NCI-H2171 (cell line): ENCODE measurements around the gene CDKAL1.

Experiments used
- DNase-seq: peaks from one replicate; lab custom pipeline; 2025; lab: John Stamatoyannopoulos, UW

CDKAL1 gene

DNA sequence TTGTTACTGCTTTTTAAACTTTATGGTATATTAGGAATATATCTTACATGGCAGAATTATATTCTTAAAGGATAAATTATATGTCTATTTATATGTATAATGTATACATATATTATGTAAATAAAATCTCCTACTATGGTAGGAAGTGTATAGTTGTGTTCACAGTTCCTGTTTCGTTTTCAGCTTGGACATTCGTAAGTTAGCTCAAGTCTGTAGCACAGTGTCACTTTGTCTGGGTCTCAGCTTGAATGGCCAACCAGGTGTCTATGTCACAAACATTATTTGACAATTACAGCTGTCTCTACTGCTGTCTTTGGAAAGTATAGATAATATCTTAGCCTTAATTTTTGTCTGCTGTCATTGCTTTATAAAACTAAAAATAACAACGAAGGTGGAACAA is 303.9 kb downstream of the CDKAL1 start:
- DNase-seq = no peak

DNA sequence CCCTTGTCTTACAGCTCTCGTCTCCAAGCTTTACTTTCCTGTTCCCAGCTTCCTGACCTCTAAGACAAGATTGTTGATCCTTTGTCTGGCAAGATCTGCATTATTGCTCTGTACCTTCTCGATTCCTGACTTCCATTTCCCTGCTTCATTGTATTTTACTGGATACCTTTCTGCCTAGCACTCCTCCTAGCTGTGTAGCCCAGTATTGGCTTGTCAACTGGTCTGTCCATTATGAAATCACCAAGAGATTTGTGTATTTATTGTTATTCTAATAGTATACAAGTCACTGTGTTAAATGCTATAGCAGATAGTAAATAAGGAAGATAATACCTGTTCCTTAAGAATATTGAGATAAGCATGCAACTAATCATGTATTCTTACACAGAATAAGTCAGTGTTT is 305.4 kb downstream of the CDKAL1 start:
- DNase-seq = no peak

DNA sequence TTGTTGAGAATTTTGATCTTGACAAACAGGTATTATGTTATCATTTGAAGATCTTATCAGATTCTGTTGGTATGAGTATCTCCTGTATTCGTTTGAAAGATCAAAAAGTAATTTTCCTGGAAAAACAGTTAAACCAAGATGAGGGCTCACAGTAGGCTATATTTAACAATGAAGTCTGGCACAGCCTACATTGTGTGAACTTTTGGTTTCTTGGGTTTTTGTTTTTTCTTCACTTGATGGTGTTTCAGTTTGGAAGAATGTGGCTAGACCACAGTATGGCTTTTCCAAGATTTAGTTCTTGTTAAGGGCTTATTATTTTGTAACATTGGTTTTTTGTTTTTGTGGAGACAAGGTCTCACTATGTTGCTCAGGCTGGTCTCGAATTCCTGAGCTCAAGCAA is 306.4 kb downstream of the CDKAL1 start:
- no peak for DNase-seq

DNA sequence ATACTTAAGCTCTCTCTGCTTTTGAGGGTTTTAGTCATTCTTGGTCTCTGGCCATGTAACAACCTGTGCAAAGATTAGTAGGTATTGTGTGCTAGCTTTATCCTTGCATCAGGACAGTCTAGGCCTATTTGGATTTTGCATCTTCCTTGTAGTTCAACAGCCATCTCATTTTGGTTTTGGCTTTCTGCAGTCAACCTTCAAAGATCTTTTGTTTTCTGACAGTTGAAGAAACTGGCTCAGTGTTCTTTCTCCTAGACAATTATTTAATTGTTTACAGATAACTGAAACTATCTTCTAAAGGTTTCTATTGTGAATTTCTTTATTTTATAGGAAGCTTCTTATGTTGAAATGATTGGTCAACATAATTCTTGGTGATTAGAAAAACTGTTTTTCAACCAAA is 307.5 kb downstream of the CDKAL1 start:
- no peak for DNase-seq

DNA sequence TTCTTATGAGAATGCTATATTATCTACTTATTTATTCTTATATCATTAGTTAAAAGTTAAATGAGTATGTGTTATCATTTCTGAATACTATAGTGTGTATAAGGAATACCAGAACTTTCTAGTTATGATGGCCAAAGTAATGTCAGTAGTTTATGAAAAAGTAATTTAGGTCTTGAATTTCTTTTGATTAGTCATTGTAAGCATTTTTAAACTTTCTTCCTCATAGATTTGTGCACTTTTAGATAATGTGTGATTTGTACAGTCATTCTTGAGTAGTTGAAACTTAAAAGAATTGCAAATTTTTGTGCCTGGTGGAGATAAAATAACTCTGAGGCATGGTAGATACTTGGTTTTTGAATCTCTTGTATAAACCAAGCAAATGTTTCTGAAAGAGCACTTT is 311.3 kb downstream of the CDKAL1 start:
- no peak for DNase-seq

DNA sequence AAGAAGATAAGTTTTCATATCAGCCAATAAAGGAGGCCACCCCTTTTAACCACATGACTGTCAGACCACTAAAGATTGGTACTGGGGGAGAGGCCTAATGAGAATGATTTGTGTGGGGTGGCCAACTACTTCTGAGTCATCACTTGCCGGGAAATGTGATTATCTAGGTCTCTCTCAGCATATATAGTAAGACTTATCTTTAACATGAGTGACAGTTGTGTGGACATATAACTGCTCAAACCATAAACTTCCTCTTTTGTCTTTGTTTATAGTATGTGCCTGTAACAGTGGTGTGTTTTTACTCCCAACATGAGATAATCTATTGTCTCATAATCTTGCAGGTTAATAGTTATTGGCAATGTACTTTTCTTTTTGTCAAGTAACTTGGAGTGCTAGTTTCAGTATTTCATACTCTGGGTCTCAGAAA is 312.4 kb downstream of the CDKAL1 start:
- DNase-seq = no peak

DNA sequence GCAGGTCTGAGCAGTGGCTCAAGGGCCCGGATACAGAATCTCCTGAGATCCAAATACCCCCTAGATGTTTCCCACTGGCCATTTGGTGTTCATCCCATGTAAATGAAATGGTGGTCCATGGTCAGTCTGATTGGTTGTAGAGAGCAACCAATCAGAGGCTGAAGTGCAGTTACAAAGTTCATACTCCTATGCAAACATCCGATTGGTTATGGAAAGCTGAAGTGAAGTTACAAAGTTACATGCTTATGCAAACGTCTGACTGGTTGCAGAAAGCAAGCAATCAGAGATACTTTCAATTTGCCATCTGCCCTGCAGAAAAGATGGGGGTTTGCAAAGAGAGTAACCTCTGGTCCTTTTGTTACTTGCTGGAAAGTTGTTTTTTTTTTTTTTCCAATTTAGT is 313.6 kb downstream of the CDKAL1 start:
- DNase-seq = no peak

DNA sequence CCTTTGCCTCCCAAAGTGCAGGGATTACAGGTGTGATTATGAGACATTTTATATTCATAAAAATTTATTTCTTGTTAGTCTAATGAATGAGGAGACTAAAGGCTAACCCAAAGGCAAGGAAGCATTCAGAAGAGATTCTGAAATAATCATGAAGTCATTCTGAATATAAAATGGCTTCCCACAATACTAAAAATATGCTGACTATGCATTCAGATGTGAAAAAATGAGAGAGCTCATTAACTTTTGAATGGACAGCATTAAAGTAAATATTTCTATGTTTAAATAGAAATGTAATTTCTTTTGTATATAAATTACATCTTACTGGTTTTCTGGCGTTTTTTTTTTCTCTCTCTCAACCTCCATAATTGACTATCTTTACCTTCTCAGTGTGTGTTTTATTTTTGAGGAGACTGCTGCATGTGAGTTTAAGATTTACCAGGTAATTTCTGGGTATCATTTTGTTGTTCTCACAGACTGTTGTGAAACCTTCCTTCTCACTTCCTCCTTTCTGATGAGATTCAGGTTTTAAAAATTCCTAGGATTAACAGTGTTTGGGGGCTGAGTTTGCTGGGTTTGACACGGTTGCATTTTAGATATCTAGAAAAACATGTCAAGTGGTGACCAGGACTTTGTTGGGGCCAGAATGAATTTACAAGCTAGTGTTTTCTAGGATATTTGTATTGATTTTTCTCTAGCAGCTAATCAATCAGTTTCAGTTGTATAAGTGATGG is 316.6 kb downstream of the CDKAL1 start:
- no peak for DNase-seq

DNA sequence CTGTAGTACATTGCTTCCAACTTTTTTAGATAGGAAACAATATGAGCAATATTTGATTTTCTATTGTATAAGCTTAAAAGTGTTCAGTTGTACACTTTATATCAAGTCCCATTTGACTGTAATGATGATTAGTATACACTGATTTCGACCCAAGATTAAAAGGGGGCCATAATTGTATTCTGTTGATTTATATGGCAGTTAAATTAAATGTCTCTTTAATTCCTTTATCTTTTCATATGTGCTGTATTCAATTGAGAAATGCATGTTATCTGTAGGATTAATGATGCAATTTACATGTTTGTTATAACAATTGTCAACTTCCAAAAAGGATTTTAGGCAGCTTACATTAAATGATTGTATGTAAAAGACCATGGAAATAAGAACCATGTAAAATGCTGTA is 317.5 kb downstream of the CDKAL1 start:
- no peak for DNase-seq

DNA sequence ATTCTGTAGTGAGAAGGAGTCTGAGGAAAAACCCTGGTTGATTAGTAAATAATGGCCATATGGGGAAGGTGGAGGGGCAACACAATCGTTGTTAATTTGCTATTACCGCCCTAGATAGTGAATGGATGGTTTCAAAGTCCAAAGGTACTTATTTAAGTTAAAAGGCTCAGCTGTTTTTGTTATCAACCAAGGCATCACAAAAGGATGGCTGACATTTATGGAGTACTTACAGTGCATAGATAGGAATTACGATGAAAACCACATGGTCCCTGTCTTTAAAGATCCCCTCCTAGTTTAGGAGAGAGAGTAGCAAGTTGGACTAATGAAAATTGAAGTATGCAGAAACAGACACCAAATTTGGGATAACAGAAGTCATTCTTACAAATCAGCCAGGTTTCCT is 319.6 kb downstream of the CDKAL1 start:
- no peak for DNase-seq

DNA sequence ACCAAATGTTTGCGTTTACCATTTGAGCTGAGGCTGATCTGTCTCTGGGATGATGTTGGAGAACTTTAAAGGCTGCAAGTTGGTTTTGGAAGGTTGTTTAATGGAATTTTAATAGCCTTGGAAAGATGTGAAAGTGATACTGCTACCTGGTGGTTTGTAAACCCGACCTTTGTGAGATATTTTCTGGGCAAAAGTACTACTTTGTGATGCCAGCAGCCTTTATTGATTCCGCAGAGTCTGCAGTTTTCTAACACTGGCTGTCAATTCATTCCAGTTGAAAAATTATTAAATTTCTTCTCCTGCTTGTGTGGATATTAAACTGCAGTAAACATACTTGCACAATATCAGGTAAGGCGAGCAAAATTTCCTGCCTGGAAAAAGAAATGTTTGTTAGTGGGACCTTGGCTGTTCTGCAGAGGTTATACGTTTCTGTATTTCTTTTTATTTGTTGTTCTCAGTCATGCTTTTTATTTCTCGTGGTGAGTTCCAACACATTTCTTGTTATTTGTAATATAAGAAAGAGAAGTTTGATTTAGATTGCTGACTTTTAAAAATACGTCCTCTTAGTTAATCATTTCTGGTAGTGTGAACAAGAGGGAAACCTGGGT is 322.5 kb downstream of the CDKAL1 start:
- DNase-seq = no peak

DNA sequence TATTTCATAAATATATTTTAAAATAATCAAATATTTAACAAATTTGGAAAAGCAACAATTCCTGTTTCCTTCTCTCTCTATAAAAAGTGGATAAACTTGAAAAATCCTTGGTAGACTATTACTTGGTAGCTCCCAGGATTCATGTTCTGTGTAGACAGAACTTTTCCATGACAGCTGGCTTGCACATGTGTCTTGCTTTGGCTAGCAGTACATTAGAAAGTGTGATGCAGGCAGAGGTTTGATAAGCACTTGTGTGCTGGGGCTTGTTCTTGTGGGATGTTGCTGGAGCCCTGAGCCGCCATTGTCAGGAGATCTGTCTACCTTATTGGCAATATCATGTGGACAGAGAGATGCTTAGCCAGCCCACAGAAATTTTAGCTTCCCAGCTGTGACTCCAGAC is 327.2 kb downstream of the CDKAL1 start:
- DNase-seq = no peak

DNA sequence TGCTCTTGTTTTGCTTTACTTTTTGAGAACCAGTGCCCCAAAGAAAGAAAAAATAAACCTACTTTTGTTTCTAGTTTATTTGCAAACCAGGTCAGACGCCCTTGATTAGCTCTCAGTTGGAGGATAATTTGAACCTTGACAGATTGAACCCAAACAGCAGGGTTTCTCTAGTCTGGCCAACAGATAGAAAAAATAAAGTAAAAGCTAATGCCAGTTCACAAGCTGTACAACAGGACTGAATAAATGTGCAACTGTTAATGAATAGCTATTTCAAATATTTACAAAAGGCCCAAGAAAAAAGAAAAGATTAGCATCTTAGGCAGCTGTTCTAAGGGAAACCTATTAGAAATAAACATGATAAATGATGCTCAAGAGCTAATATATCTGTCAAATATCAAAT is 331.8 kb downstream of the CDKAL1 start:
- DNase-seq = no peak

DNA sequence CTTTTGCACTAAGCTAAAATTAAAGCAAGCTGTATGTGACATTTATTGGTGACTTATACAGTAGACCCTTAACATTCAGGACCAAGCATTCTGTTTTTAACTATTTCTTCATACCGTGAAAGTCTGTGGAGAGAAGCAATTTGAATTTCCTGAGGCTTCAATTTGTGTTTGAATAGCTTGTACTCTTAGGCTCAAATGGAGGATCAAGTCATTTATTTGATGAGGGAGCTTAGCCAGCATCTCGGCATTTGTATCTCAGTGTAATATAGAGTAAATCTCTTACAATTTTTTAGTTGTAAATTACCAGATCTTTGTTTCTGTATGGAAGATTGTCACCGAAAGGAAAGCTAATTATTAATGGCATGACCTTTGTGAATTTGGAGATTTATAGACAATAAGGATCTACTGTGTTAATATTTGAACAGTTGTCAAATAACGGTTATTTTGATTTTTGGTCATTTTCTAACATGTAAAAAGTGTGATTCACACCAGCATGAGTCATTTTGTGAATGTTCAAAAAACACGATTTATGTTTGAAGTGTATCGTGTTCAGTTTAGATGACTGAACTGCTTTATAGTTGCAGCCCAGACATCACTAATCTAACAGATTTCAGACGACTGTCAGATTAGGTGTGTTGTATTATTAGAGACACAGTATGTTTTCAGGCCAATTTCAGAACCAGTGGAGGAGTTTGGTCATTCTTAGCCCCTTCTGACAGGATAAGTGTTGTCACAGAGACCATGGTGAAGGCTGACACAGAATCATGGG is 332.9 kb downstream of the CDKAL1 start:
- no peak for DNase-seq

DNA sequence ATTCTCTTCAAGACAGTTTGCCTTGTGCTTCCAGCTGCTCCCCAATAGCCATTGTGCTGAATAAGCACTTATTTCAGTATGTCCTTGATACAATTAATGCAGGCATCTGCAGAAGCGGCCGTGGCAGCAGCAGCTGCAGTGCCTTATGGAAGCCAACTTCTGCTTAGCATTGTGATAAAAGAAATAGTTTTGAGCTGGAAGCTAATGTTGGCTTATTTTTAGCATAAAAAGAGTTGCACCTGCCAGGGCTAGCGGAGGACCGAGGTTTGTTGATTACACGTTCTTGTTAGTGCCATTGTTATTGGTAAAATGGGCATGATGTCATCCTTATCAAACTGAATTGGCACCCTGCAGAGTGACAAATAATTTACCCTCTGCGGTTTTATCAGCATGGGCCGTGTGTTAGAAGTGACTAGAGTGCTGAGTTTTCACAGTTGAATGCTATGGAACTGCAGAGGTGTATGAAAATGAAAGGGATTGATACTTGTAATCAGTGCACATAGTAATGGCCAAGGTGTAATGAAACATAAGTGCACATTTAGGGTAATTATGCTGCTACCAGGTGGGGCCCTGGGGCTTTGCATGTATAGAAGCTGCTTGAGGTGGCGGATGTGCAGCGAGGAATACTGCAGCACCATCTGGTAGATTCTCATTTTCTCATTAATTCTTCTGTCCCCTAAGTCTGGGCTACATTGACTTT is 334.3 kb downstream of the CDKAL1 start:
- DNase-seq = peak; percentile 93

DNA sequence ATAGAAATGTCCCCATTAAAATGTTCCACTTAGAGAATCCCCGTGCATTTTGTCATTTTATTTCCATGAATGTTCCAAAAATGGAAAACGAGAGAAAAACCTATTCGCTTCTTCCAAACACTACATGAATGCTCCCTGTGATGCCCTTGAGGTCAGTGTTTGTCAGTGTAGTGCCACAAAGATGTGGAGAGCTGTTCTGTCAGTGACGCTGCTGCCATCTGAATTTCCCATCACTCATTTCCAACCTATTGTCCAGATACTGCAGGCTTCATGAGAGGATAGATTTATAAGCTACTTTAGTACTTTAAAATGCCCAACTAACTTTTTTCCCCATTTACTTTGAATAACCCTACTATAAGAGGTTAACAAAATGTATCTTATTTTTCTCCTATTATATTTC is 335.8 kb downstream of the CDKAL1 start:
- DNase-seq = no peak

DNA sequence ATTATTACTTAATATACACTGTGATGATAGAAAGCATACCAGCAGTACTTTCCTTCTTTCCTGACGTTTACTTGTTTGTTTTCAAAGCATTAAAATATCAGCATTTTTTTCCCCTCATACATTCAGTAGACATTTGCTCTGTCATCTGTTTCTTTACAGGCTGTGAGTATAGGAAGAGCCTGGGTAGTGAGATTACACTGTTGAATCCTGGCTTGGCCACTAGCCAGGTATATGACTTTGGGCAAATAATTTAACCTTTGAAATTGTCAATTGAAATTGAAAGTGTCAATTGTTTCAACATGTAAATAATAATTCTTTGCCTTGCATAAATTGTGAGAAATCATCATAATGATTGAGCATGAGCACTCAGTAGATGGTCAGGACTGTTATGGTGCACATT is 336.2 kb downstream of the CDKAL1 start:
- DNase-seq = no peak

DNA sequence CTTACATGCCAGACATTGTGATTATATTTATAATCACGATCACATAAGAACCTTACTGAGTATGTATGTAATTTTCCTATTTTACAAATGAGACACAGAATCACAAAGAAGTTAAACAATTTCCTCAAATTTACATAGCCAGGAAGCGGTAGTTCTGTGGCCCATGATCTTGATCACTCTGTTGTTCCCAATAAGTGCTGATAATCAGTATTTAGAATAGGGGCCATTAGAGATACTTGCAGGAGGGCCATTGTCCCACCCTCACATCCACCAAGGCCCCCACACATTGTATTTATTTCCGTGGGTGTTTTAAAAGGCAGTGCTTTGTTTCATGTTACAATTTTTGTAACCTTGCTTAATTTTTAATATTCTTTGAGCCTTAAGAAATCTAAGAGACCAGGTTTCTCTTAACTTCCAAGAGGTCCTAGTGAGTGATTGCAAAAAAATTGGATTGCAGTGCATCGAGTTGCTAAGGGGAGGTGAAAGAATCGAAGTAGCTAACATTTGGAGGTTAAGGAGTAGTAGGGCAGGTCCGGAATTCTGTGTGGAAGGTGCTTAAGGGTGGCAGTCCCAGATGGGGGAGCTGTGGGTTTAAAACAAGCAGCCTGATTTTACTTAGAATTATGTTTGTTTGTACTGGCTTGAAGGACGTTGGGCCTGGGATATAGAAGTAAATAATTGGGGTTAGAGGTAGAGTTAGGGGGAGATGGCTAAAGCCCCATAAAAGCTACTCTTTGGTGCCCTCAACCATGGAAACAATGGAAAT is 339.4 kb downstream of the CDKAL1 start:
- no peak for DNase-seq

DNA sequence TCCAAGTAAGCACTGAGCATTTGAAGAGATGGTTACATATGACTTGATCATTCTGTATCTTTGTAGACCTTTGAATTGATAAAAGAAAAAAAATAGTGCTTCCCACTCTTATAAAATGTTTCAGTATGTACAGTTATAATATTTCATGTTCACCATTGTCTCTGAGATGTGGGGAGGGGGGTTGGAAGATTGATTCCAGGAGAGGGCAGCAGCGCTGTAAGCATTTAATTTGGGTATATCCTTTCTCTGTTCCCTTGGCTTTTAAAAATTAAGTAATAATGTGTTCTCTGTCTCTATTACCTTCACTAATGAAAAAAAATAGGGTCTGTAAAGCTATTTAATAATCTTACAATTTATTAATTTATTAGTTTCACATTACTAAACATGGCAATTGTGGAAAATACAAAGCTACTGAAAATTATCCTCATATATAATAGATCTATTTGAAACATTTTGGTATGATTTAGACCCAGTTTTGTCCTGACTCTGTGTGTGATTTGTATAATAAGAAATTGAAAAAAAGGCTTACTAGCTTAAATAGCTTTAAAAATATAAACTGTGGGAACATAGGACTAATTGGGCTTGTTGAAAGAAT is 341.2 kb downstream of the CDKAL1 start:
- peak; percentile 34 for DNase-seq

DNA sequence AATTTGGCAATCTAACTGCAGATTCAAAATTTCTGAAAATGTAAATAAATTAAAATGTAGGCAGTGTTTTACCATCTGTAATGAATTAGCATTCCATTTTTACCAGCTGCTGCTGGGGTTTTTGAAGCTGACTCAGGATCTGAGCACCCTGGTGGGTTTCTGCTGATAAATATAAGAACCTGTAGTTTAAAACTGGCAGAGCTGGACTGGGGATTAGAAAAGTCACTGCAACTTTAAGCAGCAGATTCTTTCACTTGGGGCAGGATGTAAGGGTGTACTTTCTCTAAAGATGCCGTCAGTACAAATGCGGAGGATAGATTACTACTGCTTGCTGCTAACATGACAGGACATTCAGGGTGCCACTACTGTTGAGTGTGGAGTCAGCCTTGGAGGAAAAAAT is 341.8 kb downstream of the CDKAL1 start:
- DNase-seq = no peak

DNA sequence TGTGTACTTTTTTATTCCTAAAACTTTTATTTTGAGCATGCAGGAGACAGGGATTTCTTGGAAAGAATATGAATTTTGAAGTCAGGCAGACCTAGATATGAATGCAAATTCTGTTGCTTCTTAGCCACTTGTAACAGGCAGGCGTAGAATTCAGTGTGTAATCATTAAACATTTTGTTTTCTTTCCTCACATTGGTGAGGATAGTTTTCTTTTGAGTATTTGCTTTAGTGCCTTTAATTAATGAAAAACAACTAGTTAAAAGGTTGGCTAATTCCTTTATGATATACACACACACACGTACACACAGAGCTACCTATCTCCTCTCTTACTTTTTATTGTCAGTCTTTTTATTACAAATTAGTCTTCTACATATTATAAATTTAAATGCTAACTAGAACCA is 342.3 kb downstream of the CDKAL1 start:
- no peak for DNase-seq
